Putamen (tissue), 1 donor: ENCODE measurements around the gene AK4.

Source experiments
- DNase-seq: peaks from one replicate; pipeline ENCODE4 v3.0.0-alpha.2; 2016; ENCODE audit warnings: low spot score

Gene AK4

GRCh38 chr1:65278376-65279069, 130.5 kb downstream of the AK4 start:
- no peak for DNase-seq

GRCh38 chr1:65279070-65279779, 131.2 kb downstream of the AK4 start:
- no peak for DNase-seq
